GM18517 (cell line): ENCODE results near the gene CCDC141.
A peak's percentile ranks its signal among the peaks of the same experiment; 100 is the strongest.
"Not testable (repeated sequence)": the region's sequence is repeated elsewhere in the genome, so short reads cannot be mapped to it uniquely, and the experiment has no call there.

Source experiments
- ATAC-seq: cut with Tn5 transposase; IDR thresholded peaks from one replicate; pipeline ENCODE4 v1.9.1; 2021; ENCODE audit warnings: mild to moderate bottlenecking, moderate library complexity; ENCODE audit not compliant: unreplicated experiment

Gene CCDC141

DNA sequence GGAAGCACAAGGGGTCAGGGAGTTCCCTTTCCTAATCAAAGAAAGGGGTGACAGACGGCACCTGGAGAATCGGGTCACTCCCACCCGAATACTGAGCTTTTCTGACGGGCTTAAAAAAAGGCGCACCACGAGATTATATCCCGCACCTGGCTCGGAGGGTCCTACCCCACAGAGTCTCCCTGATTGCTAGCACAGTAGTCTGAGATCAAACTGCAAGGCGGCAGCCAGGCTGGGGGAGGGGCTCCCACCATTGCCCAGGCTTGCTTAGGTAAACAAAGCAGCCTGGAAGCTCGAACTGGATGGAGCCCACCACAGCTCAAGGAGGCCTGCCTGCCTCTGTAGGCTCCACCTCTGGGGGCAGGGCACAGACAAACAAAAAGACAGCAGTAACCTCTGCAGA, 67.3 kb downstream of the CCDC141 start:
- not testable (repeated sequence) for ATAC-seq

DNA sequence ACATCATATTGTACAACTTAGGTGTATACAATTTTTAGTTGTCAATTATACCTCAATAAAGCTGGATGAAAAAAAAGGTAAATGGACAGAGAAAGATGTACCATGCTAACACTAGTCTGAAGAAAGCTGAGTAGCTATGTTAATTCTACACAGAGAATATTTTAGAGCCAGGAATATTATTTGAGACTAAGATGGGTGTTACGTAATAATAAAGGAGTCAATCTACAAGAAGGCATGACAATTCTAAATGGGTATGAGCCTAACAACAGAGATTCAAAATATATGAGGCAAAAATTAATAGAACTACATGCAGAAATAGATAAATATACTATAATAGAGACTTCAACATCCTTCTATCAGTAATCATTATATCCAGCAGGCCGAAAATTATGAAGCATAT, 69.1 kb downstream of the CCDC141 start:
- no peak for ATAC-seq

GRCh38 chr2:178978667-178979066, 71.3 kb downstream of the CCDC141 start:
- no peak for ATAC-seq

- ATAC-seq: no peak
These were observed 73.6 kb downstream of the CCDC141 start for GRCh38 chr2:178976351-178976750.

- no peak for ATAC-seq
These were observed 87.0 kb downstream of the CCDC141 start for GRCh38 chr2:178962805-178963433.

DNA sequence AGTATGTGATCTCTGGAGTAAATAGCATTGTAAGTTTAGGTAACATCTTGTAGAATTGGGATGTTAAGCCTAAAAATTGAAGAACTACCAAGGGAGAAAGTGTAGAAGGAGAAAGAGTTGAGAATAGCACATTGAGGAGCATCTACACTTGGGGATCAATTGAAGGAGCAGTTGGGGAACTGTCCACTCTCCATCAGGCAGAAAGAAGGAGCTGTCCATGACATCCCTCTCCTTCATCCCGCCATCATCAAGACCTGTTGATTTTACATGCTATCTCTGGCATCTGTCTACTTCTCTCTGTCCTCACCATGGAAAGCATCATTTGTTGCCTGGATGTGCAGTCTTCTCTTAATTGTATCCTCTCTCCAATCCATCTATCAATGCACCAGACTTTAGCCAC, 87.8 kb downstream of the CCDC141 start:
- ATAC-seq: no peak

DNA sequence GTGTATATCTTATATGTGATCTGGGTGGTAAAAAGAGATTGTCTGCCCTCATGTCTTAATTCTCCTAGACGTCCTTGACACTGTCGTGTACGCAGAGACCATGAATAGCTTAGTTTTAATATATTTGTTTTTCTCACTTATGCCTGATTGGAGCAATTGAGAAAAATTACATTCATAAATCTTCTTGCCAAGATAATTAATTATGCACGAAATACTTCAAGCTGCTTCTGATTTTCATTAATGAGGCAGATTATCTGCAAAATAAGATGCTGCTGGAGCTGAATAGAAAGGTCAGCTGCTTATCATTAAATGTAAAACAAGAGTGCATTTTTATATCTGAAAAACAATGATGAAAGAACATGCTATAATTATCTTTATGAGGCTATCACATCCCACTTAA, 95.9 kb downstream of the CCDC141 start:
- ATAC-seq: no peak

- no peak for ATAC-seq
These were observed 98.5 kb downstream of the CCDC141 start for GRCh38 chr2:178951266-178952006.

GRCh38 chr2:178949584-178949983, 100.4 kb downstream of the CCDC141 start:
- ATAC-seq: no peak

- ATAC-seq: no peak
These were observed 100.8 kb downstream of the CCDC141 start for GRCh38 chr2:178949151-178949550.

- no peak for ATAC-seq
These were observed 102.9 kb downstream of the CCDC141 start for GRCh38 chr2:178947006-178947405.

DNA sequence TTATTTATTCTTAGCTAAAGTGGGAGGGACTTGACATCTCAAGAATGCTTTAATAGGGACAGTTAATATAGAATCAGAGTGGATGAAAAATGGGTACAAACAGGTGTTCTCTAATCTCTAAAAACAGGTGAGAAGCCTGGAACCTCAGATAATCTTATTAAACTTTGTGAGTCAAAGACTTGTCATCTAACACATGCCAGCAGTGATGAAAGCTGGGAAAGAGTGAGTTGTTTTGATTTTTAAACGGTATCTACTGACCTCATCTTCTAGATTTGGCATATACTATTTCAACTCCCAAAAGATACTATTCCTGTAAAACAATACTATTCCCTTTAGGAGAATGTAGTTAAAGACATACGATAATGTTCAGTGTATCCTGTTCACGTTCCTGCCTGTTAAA, 103.4 kb downstream of the CCDC141 start:
- ATAC-seq: no peak

DNA sequence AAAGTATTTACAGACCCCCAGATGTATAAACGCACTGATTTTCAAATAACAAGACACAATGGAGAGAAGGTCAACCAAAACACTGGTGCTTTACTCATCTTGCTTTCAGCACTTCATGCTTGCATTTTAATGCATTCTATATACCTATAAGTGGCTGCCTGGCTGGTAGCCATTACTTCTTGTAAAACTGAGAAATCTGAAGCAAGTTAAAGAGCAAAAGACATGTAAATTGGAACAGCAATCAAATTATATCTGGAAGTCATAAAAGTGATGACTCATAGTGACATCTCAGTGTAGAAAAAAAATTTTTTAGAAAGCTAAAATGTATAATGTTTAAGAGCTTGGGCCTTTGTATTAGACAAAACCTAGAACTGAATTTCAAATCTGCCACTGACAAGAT, 106.2 kb downstream of the CCDC141 start:
- no peak for ATAC-seq

DNA sequence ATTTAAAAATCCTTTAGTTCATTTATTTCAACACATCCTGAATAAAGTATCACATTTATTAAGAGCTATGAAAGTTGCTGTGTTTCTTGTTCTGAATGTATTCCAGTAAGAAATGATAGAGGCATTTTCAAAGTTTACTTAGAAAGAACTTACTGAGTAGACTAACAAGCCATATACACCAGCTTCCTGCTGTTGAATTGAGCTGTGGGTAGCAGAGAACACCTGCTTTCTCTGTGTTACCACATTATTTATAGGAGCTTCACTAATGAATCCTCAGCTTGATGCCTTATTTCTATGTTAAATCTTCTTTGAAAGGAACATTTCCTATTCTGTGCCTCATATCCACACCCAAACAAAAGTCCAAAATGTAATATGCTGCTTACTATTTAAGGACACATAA, 115.4 kb downstream of the CCDC141 start:
- ATAC-seq: no peak

DNA sequence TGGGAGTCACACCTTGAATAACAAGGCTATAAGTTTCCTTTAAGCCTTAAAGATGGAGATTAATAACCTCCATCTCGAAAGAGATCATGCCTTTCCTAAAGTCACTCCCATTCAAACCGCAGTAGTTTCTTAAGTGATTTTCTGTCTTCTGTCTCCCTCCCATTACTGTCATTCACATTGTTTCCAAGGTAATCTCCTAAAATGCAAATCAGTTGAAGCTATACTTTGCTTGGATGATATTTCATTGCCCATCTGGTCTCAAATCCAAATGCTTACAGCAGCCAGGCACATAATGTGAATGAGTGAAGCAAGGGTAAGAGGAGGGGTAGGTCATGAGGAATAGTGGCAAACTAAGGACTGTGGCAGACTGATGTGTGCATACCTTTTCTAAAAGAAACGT, 116.4 kb downstream of the CCDC141 start:
- no peak for ATAC-seq

GRCh38 chr2:178928077-178928476, 121.9 kb downstream of the CCDC141 start:
- peak; percentile 81 for ATAC-seq

- ATAC-seq: no peak
These were observed 122.8 kb downstream of the CCDC141 start for GRCh38 chr2:178927173-178927572.

- ATAC-seq: no peak
These were observed 125.1 kb downstream of the CCDC141 start for GRCh38 chr2:178924817-178925216.

DNA sequence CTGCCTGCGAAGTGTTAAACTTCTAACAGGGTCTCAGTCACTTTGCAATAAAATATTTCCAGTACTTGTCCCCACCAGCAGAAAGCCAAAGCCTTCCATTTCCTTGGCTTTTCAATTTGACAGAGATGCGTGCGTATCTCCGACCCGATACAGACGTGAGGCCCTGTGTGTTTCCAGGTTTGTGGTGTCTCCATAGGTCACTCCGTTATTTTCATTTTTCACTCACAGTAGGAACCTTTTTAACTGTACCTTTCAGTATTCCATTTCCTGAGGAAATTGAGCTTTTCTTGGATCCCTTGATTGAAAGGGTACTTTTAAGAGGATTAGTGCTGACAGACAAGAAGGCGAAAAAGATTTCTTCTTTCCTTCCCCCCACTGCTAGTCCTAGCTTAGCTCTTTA, 126.4 kb downstream of the CCDC141 start:
- no peak for ATAC-seq

DNA sequence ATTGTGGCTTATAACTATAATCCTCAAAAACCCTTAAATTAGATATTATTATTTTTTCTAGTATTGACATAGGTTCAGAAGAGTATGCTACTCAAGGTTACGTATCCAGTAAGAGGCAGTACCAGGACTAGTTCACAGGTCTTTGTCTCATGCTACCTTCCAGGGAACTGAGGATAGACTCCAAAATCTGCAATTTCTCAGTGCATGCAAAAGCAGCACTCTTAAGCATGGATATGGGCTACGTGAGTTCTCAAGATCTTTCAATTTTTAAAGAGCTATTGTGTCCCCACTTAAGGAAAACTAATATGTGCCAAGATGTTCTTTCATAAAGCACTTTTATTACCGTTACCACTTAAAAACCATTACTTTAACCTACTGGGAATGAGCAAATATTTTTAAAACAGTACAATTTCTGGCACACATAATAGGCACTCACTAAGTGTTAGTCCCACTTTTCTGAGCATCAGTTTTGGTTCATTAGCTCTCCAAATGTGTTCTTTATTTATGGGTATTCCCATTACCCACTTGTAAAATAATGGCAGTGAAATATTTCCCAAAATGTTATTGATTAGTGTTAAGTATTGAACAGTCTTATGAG, 128.9 kb downstream of the CCDC141 start:
- no peak for ATAC-seq

- no peak for ATAC-seq
These were observed 132.4 kb downstream of the CCDC141 start for GRCh38 chr2:178917555-178917954.

DNA sequence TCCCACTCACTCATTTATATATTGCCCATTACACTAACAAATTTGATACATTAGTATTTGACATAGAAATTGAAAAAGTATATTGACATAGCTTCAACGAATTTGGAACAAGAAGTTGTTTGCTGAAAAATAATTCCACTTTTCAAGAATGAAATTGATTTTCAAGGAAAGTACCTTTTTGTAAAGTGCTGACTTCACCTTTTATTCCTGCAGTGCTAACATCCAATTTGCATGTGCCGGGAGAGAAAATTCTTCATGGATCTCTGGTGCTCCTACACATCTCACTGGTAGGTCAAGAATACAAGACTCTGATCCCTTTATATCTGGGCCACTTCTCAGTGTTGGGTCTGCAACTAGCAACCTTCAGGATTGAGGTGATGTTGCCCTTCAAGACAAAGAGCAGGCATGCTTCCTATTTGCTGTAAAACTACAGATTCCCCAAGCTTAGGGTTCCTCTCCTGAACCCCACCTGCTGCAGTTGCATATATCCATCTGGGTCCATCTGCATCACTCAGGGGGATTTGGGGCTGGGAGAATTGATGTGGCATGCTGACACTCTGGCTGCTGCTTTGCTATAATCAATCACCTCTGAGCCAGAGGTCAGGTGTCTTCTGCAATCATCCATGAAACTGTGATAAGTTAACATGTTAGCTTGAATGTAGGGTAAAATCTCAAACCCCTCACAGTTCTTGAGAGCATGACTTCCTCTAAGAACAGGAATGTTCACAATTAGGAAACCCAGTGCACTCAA, 134.3 kb downstream of the CCDC141 start:
- no peak for ATAC-seq
